GM12878 (cell line): Measurements from ENCODE around the gene ZNF567. TPM values are rescaled to one million over a fixed set of nuclear protein-coding genes. Genes with fewer than 3 reads are reported as not detected.

Experiments
- ATAC-seq: fragments of 200-7000 bp; cut with Tn5 transposase; 3 replicates; pipeline ENCODE4 v1.9.1; 2020; ENCODE audit warnings: mild to moderate bottlenecking, moderate library complexity
- BruUV-seq: library from RNA; stranded (reverse); fragments of 400-500 nt; replicated peaks from 2 replicates; lab custom pipeline; 2021; lab: Mats Ljungman, UMichigan
- CTCF ChIA-PET: fragments of 300-600 bp; sonication (Branson Sonifier 250); formaldehyde crosslinking; extraction: SDS; loops from one replicate; lab custom pipeline; 2021; ENCODE audit warnings: inconsistent platforms; lab: Yijun Ruan, JAX
- POLR2A ChIA-PET: fragments of 350-600 bp; formaldehyde crosslinking; extraction: SDS; loops from one replicate; lab custom pipeline; 2021; ENCODE audit warnings: inconsistent platforms; lab: Charles Lee
- RAD21 ChIA-PET: fragments of 300-600 bp; sonication (Branson Sonifier 250); formaldehyde crosslinking; loops from one replicate; lab custom pipeline; 2023; ENCODE audit warnings: antibody characterized with exemption; ENCODE audit not compliant: unreplicated experiment; lab: Charles Lee
- SMC1A ChIA-PET: fragments of 300-600 bp; sonication (Branson Sonifier 250); formaldehyde crosslinking; loops from one replicate; lab custom pipeline; 2023; ENCODE audit not compliant: unreplicated experiment, uncharacterized antibody; lab: Charles Lee
- DNase-seq: peaks from one replicate; pipeline ENCODE4 v3.0.0-alpha.2; 2011; ENCODE audit warnings: low read depth, low spot score
- FAIRE-seq: peaks from 3 replicates; lab custom pipeline; 2011; peaks lifted over from hg19 to GRCh38; lab: Jason Lieb, UNC
- H2AFZ ChIP-seq: 2 replicates; pipeline ENCODE4 v1.6.0; 2011; ENCODE audit warnings: low read depth, low read length, control low read depth; ENCODE audit not compliant: control insufficient read depth
- H3K27ac ChIP-seq: 2 replicates; pipeline ENCODE4 v1.5.1; 2011; ENCODE audit warnings: control low read depth; ENCODE audit not compliant: control insufficient read depth, insufficient read depth
- H3K27me3 ChIP-seq, 2 experiments: replicated peaks in 1 of 2; 2 replicates each; pipeline versions ENCODE4 v1.6.0 to v1.6.1; 2011; ENCODE audit warnings: low read length in 1 of 2; ENCODE audit not compliant: control insufficient read depth in 2 of 2, insufficient read depth in 2 of 2
- H3K36me3 ChIP-seq, 2 experiments: 2 replicates each; pipeline ENCODE4 v1.5.1; 2011; ENCODE audit warnings: low read length in 1 of 2; ENCODE audit not compliant: control insufficient read depth in 2 of 2, insufficient read depth in 2 of 2
- H3K4me1 ChIP-seq: 2 replicates; pipeline ENCODE4 v1.6.1; 2011; ENCODE audit warnings: mild to moderate bottlenecking, low read length, moderate library complexity, mixed read lengths; ENCODE audit not compliant: control insufficient read depth, insufficient read depth
- H3K4me2 ChIP-seq: 2 replicates; pipeline ENCODE4 v1.6.0; 2011; ENCODE audit warnings: control low read depth; ENCODE audit not compliant: control insufficient read depth, insufficient read depth
- H3K4me3 ChIP-seq: fragments of 200-600 bp; sonication (generic); 2 replicates; pipeline ENCODE4 v1.5.1; 2016
- H3K79me2 ChIP-seq: 2 replicates; pipeline ENCODE4 v1.6.0; 2011; ENCODE audit warnings: low read length; ENCODE audit not compliant: control insufficient read depth, insufficient read depth
- H3K9ac ChIP-seq: 2 replicates; pipeline ENCODE4 v1.8.0; 2011; ENCODE audit warnings: low read length, control low read depth, mixed read lengths; ENCODE audit not compliant: control insufficient read depth, insufficient read depth
- H3K9me3 ChIP-seq: replicated peaks from 3 replicates; pipeline ENCODE4 v1.5.1; 2011; ENCODE audit warnings: mild to moderate bottlenecking, low read length; ENCODE audit not compliant: control insufficient read depth, insufficient read depth
- H4K20me1 ChIP-seq: 2 replicates; pipeline ENCODE4 v1.6.0; 2011; ENCODE audit not compliant: control insufficient read depth, insufficient read depth
- HDAC6 ChIP-seq: fragments of 200-600 bp; sonication (generic); IDR thresholded peaks from one replicate; pipeline ENCODE4 v1.8.0; 2017; ENCODE audit warnings: antibody characterized with exemption; ENCODE audit not compliant: unreplicated experiment
- IKZF2 ChIP-seq, 2 experiments: fragments of 450-650 bp; IDR thresholded peaks; 2 replicates each; pipeline ENCODE4 v1.6.1; 2017; ENCODE audit warnings: mild to moderate bottlenecking in 2 of 2, moderate library complexity in 2 of 2
- MTA2 ChIP-seq: fragments of 450-650 bp; IDR thresholded peaks from 2 replicates; pipeline ENCODE4 v1.6.1; 2016; ENCODE audit warnings: low read depth, mild to moderate bottlenecking, moderate library complexity
- MYC ChIP-seq: IDR thresholded peaks from 2 replicates; pipeline ENCODE4 v1.6.1; 2011; ENCODE audit warnings: mild to moderate bottlenecking, low read length, moderate library complexity, inconsistent platforms; ENCODE audit not compliant: insufficient read depth, insufficient replicate concordance, insufficient read length, severe bottlenecking
- PML ChIP-seq: IDR thresholded peaks from 2 replicates; pipeline ENCODE4 v1.6.1; 2012; ENCODE audit warnings: low read length, inconsistent platforms
- POLR2AphosphoS2 ChIP-seq: IDR thresholded peaks from 2 replicates; pipeline ENCODE4 v1.6.1; 2011; ENCODE audit warnings: low read depth, mild to moderate bottlenecking, low read length, improper control_type of control experiment, moderate library complexity
- RUNX3 ChIP-seq: IDR thresholded peaks from 2 replicates; pipeline ENCODE4 v1.6.1; 2012; ENCODE audit warnings: low read length, inconsistent platforms
- SMAD1 ChIP-seq: fragments of 450-650 bp; IDR thresholded peaks from 2 replicates; pipeline ENCODE4 v1.6.1; 2018; ENCODE audit warnings: mild to moderate bottlenecking, low read depth; ENCODE audit not compliant: partially characterized antibody
- SPI1 ChIP-seq: IDR thresholded peaks from 2 replicates; pipeline ENCODE4 v1.6.1; 2011; ENCODE audit warnings: low read depth, mild to moderate bottlenecking, low read length, moderate library complexity, borderline replicate concordance; ENCODE audit not compliant: insufficient read depth
- SRF ChIP-seq, 2 experiments: IDR thresholded peaks; 2 replicates each; pipeline ENCODE4 v1.6.1; 2011; ENCODE audit warnings: low read depth in 2 of 2, low read length in 2 of 2, mild to moderate bottlenecking in 1 of 2, moderate library complexity in 1 of 2
- STAT3 ChIP-seq: IDR thresholded peaks from 2 replicates; pipeline ENCODE4 v1.6.1; 2011; ENCODE audit warnings: low read depth, low read length, improper control_type of control experiment
- SUZ12 ChIP-seq: fragments of 200-600 bp; sonication (generic); IDR thresholded peaks from one replicate; pipeline ENCODE4 v1.6.1; 2018; ENCODE audit warnings: antibody characterized with exemption, mild to moderate bottlenecking; ENCODE audit not compliant: unreplicated experiment
- WRNIP1 ChIP-seq: IDR thresholded peaks from 2 replicates; pipeline ENCODE4 v1.6.1; 2011; ENCODE audit warnings: low read depth, low read length, improper control_type of control experiment, borderline replicate concordance
- WGBS: methylation state at CpG from one replicate; pipeline ENCODE4 v1.1.6; 2016; ENCODE audit warnings: low lambda C conversion rate; ENCODE audit not compliant: insufficient replicate concordance, insufficient coverage; ENCODE audit errors: missing lambda C conversion rate; 5-methylcytosine and 5-hydroxymethylcytosine counted together
- in situ Hi-C: fragments of 300-500 bp; cut with MboI; formaldehyde crosslinking; loops from 9 replicates; pipeline ENCODE4 v1.14.3; 2018; ENCODE audit warnings: mixed read lengths
- intact Hi-C: fragments of 100-400 bp; cut with micrococcal nuclease; formaldehyde crosslinking; loops from one replicate; pipeline ENCODE4 v1.14.2; 2022; ENCODE audit not compliant: unreplicated experiment
- polyA plus RNA-seq, 11 experiments: library from polyadenylated mRNA; depleted of rRNA in 4 of 11; unstranded in 6 of 11; stranded (reverse) in 5 of 11; fragments of >200 nt; fragmentation: Nextera tagmentation in 4 of 11; fragmentation: Illumina TruSeq in 1 of 11; extraction: Ambion mirVana in 4 of 11; extraction: Trizol in 1 of 11; gene quantifications; 1 replicate in 1 of 11; 2 replicates in 10 of 11; pipeline versions ENCODE4 v1.2.1 to v1.2.3, GENCODE V29; 2011 to 2016; ENCODE audit warnings: inconsistent platforms in 2 of 11, missing spikeins in 2 of 11, low read depth in 1 of 11
- total RNA-seq, 4 experiments: library from RNA; depleted of rRNA in 3 of 4; stranded (reverse); fragments of >200 nt in 3 of 4; fragmentation: Illumina TruSeq in 1 of 4; extraction: Trizol in 1 of 4; gene quantifications; 2 replicates each; pipeline versions ENCODE4 v1.2.1 to v1.2.3, GENCODE V29; 2013 to 2021
- TF ChIP-seq, protein P1 (sequence below): IDR thresholded peaks from 2 replicates; pipeline ENCODE4 v1.6.1; 2012; ENCODE audit warnings: improper control_type of control experiment, low read depth, low read length; ENCODE audit not compliant: insufficient replicate concordance

ZNF567 gene
- total and polyA plus RNA-seq, 10 of the 15 experiments (the other 5 are each of a cell fraction or from before 2014, with no cell fraction given) = 4.9 to 11.9 (median 8.7) TPM

DNA sequence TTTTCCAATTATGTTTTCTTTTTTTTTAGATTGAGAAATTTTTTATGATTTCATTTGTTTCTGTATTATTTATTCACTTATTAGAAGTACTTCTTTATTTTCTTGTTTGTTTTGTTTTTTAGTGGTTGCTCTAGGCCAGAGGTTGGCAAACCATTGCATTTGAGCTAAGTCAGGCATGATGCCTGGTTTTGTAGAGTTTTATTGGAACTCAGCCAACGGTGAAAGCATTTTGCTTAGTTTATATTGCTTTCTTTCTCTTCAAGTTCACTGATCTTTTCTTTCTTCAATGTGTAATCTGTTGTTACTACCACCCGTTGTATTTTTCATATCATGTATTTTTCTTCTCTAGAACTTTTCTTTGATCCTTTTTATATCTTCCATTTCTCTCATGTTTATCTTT lies 19.7 kb downstream of the ZNF567 start:
- Histone ChIP-seq H3K9me3 (peaks cover 30% of the 10 kb centered on the region), H3K27ac (no peak overlapping the region), H3K27me3 (no peaks in the 10 kb centered on the region), H3K4me1 (no peaks in the 10 kb centered on the region), H3K4me3 (no peak overlapping the region), H4K20me1 (no peaks in the 10 kb centered on the region), H3K4me2 (no peak overlapping the region), H3K79me2 (no peaks in the 10 kb centered on the region), H3K9ac (no peak overlapping the region), H2AFZ (no peak overlapping the region), H3K36me3 (peaks cover 0 to 3% of the 10 kb centered on the region in 2 experiments)
- no TSS peak for BruUV-seq
- no peak for ATAC-seq
- DNase-seq = no peak
- in situ Hi-C loops = no loop called here
- no peak for FAIRE-seq
- POLR2A ChIA-PET = no interaction called here
- TF ChIP-seq HDAC6 = no peak
- TF ChIP-seq WRNIP1 = no peak
- TF ChIP-seq STAT3 = no peak
- no peak for TF ChIP-seq SPI1
- CTCF ChIA-PET = interaction anchor here (0.7 kb wide), 1 partner anchor 55 kb away, joined by 3 read pairs; no protein-coding TSS in a partner anchor
- RAD21 ChIA-PET = no interaction called here
- SMC1A ChIA-PET = interaction anchor here (0.7 to 1.0 kb wide), 2 partner anchors 10 to 14 kb away, joined by 3 read pairs; no protein-coding TSS in a partner anchor
- intact Hi-C loops = no loop called here
- WGBS = 50% methylated on average over 2 of the region's 2 CpGs

DNA sequence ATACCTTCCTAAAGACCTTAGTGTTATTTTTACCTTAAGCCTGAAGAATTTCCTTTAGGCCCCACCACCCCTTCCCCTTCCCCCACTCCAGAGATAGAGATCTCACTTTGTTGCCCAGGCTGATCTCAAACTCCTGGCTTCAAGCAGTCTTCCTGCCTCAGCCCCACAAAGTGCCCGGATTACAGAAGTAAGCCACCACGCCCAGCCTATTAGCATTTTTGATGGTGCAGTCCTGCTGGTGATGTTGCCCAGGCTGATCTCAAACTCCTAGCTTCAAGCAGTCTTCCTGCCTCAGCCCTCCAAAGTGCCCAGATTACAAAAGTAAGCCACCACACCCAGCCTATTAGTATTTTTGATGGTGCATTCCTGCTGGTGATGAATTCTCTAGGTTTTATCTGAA lies 22.0 kb downstream of the ZNF567 start:
- H3K27me3 ChIP-seq = no peaks in the 10 kb centered on the region
- no peak for ATAC-seq
- intact Hi-C loops (no loop called here), in situ Hi-C loops (no loop called here)
- H3K9me3 ChIP-seq = peaks cover 47% of the 10 kb centered on the region
- ChIA-PET CTCF (no interaction called here), POLR2A (no interaction called here), RAD21 (no interaction called here), SMC1A (no interaction called here)
- no peaks in the 10 kb centered on the region for H4K20me1 ChIP-seq
- H3K4me2 ChIP-seq = no peak overlapping the region
- FAIRE-seq = no peak
- H3K4me1 ChIP-seq = no peaks in the 10 kb centered on the region
- H2AFZ ChIP-seq = no peak overlapping the region
- H3K27ac ChIP-seq = no peak overlapping the region
- peaks cover 2 to 19% of the 10 kb centered on the region in 2 experiments for H3K36me3 ChIP-seq
- no peak overlapping the region for H3K9ac ChIP-seq
- no peaks in the 10 kb centered on the region for H3K79me2 ChIP-seq
- TF ChIP-seq SMAD1 (no peak), PML (no peak), RUNX3 (no peak), POLR2AphosphoS2 (no peak), SUZ12 (no peak), MYC (no peak), IKZF2 (IDR thresholded peaks at IDR 0.05) (no peak), MTA2 (no peak), SRF (IDR thresholded peaks at IDR 0.05; ENCODE audit: low read depth in 2 of 2, low read length in 2 of 2) (no peak)
- TF ChIP-seq, protein P1, sequence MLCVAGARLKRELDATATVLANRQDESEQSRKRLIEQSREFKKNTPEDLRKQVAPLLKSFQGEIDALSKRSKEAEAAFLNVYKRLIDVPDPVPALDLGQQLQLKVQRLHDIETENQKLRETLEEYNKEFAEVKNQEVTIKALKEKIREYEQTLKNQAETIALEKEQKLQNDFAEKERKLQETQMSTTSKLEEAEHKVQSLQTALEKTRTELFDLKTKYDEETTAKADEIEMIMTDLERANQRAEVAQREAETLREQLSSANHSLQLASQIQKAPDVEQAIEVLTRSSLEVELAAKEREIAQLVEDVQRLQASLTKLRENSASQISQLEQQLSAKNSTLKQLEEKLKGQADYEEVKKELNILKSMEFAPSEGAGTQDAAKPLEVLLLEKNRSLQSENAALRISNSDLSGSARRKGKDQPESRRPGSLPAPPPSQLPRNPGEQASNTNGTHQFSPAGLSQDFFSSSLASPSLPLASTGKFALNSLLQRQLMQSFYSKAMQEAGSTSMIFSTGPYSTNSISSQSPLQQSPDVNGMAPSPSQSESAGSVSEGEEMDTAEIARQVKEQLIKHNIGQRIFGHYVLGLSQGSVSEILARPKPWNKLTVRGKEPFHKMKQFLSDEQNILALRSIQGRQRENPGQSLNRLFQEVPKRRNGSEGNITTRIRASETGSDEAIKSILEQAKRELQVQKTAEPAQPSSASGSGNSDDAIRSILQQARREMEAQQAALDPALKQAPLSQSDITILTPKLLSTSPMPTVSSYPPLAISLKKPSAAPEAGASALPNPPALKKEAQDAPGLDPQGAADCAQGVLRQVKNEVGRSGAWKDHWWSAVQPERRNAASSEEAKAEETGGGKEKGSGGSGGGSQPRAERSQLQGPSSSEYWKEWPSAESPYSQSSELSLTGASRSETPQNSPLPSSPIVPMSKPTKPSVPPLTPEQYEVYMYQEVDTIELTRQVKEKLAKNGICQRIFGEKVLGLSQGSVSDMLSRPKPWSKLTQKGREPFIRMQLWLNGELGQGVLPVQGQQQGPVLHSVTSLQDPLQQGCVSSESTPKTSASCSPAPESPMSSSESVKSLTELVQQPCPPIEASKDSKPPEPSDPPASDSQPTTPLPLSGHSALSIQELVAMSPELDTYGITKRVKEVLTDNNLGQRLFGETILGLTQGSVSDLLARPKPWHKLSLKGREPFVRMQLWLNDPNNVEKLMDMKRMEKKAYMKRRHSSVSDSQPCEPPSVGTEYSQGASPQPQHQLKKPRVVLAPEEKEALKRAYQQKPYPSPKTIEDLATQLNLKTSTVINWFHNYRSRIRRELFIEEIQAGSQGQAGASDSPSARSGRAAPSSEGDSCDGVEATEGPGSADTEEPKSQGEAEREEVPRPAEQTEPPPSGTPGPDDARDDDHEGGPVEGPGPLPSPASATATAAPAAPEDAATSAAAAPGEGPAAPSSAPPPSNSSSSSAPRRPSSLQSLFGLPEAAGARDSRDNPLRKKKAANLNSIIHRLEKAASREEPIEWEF = no peak
- WGBS = no CpG with 5 or more reads among the region's 2 CpGs
- no peak for DNase-seq
- BruUV-seq = no TSS peak
- no peak overlapping the region for H3K4me3 ChIP-seq
